PC-9 (cell line): Measurements from ENCODE around the gene FAM20C.

Source experiments
- CTCF ChIP-seq: fragments of 200-600 bp; sonication (generic); conservative IDR thresholded peaks from 2 replicates; pipeline ENCODE4 v1.6.1; 2017; ENCODE audit warnings: mixed run types, antibody characterized with exemption, mild to moderate bottlenecking, moderate library complexity
- EZH2 ChIP-seq: fragments of 200-600 bp; sonication (generic); IDR thresholded peaks from 2 replicates; pipeline ENCODE4 v1.8.0; 2017; ENCODE audit warnings: antibody characterized with exemption, low read depth

GRCh38 chr7:250523-250922 is 58.2 kb downstream of the FAM20C start:
- TF ChIP-seq CTCF = no peak
- TF ChIP-seq EZH2 = no peak
